Ascending aorta (tissue), 2 donors: ENCODE data around the gene RNF11. TPM values are rescaled to one million over a fixed set of nuclear protein-coding genes. Genes with fewer than 3 reads are reported as not detected.

Source experiments
- DNase-seq, 2 donors: peaks; one replicate each; pipeline ENCODE4 v3.0.0-alpha.2; 2019; ENCODE audit warnings: low spot score in 2 of 2
- H3K27ac ChIP-seq, 2 donors: fragments of 200-600 bp; sonication (generic); one replicate each; pipeline ENCODE4 v1.5.1; 2016 to 2017; ENCODE audit warnings: mild to moderate bottlenecking in 1 of 2
- H3K27me3 ChIP-seq: fragments of 200-600 bp; sonication (generic); one replicate; pipeline ENCODE4 v1.5.1; 2017
- H3K36me3 ChIP-seq, 2 donors: fragments of 200-600 bp; sonication (generic); one replicate each; pipeline ENCODE4 v1.5.1; 2016
- H3K4me1 ChIP-seq, 2 donors: fragments of 200-600 bp; sonication (generic); one replicate each; pipeline ENCODE4 v1.5.1; 2016 to 2017; ENCODE audit warnings: mild to moderate bottlenecking in 1 of 2
- H3K4me3 ChIP-seq, 2 donors: fragments of 200-600 bp; sonication (generic); one replicate each; pipeline ENCODE4 v1.5.1; 2016 to 2017; ENCODE audit warnings: mild to moderate bottlenecking in 1 of 2
- H3K9me3 ChIP-seq, 2 donors: fragments of 200-600 bp; sonication (generic); one replicate each; pipeline ENCODE4 v1.5.1; 2016
- intact Hi-C: fragments of 100-400 bp; cut with DNase I; formaldehyde crosslinking; loops from one replicate; pipeline ENCODE4 v1.15.1; 2023
- total RNA-seq: library from RNA; depleted of rRNA; stranded (reverse); fragments of >200 nt; gene quantifications from one replicate; pipeline ENCODE4 v1.1.0, GENCODE V29; 2016
- TF ChIP-seq, protein P1 (sequence below), 3 experiments: fragments of 200-600 bp in 2 of 3; fragments of 450-650 bp in 1 of 3; sonication (generic) in 2 of 3; IDR thresholded peaks; one replicate each; pipeline ENCODE4 v1.5.1; 2016 to 2019; ENCODE audit warnings: antibody characterized with exemption in 3 of 3, mild to moderate bottlenecking in 1 of 3, moderate library complexity in 1 of 3

RNF11 gene, protein sequence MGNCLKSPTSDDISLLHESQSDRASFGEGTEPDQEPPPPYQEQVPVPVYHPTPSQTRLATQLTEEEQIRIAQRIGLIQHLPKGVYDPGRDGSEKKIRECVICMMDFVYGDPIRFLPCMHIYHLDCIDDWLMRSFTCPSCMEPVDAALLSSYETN
- 56.9 TPM for total RNA-seq

GRCh38 chr1:51235673-51236530 lies at the start of gene RNF11:
Gene RNF11, plus strand, starts transcription at chr1:51236273. Its CDS starts 484 bp downstream, at chr1:51236757.
- peak; percentile 74 to 96 for DNase-seq
- Histone ChIP-seq H3K4me1 (peaks cover 0 to 19% of the 10 kb centered on the region in 2 donors), H3K4me3 (peak within 1 kb of the TSS; percentile 86 to 93), H3K36me3 (no peaks in the 10 kb centered on the region), H3K27ac (peak within 1 kb of the TSS; percentile 96 to 97), H3K27me3 (no peaks in the 10 kb centered on the region), H3K9me3 (no peaks in the 10 kb centered on the region)
- intact Hi-C loops: loop anchor here (1.0 to 10.0 kb wide), 7 partner anchors 28 to 641 kb away; partner anchors contain the start of genes NRDC and OSBPL9
- TF ChIP-seq, protein P1, sequence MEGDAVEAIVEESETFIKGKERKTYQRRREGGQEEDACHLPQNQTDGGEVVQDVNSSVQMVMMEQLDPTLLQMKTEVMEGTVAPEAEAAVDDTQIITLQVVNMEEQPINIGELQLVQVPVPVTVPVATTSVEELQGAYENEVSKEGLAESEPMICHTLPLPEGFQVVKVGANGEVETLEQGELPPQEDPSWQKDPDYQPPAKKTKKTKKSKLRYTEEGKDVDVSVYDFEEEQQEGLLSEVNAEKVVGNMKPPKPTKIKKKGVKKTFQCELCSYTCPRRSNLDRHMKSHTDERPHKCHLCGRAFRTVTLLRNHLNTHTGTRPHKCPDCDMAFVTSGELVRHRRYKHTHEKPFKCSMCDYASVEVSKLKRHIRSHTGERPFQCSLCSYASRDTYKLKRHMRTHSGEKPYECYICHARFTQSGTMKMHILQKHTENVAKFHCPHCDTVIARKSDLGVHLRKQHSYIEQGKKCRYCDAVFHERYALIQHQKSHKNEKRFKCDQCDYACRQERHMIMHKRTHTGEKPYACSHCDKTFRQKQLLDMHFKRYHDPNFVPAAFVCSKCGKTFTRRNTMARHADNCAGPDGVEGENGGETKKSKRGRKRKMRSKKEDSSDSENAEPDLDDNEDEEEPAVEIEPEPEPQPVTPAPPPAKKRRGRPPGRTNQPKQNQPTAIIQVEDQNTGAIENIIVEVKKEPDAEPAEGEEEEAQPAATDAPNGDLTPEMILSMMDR (IDR thresholded peaks at IDR 0.05): no peak

DNA sequence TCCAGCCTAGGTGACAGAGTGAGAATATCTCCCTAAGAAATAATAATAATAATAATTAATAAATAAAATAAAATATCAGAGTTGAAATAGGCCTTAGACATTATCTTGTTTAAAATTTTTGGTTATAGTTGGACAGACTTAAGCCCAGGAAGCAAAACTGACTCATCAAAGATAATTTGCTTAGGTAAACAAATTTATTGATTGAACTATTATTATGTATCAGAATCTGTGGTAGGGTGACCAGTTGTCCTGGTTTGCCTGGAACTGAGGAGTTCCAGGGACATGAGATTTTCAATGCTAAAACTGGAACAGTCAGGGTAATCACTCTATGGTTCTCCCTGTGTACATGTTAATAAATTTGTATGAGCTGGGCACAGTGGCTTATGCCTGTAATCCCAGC lies 47.8 kb upstream of the RNF11 start:
- intact Hi-C loops: no loop called here
- no peak overlapping the region for H3K4me3 ChIP-seq
- TF ChIP-seq, protein P1 (IDR thresholded peaks at IDR 0.05): no peak

DNA sequence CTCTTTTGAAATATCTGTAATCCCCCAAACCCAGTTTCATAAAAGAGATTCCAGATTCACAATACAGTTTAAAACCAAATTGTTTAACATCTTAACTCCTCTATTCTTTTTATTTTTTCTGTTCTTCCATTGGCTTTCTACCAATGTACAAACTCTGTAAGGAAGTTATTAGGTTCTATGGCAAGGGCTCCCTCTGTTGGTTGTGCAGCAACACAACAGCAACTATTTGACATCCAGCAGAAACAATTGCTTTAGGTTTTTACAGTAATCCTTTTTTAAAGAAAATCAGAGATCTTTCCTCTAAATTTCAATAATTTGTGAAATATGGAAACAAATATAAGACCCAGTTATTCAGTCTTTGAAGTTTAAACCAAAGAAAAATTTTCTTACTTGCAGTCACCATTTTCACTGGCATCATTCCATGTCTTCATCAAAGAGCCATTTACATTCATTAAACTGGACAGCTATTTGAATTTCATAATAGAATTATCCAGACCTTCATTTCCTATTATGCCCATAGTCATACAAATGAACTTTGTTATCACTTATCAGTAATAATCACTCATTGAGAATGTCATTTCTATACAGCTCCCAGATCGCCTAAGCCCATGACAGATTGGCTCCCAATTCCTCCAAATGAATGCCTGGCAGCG lies 46.5 kb upstream of the RNF11 start:
- DNase-seq: no peak
- Histone ChIP-seq H3K36me3 (no peaks in the 10 kb centered on the region), H3K4me3 (no peak overlapping the region), H3K4me1 (no peaks in the 10 kb centered on the region), H3K9me3 (no peaks in the 10 kb centered on the region), H3K27ac (no peak overlapping the region), H3K27me3 (no peaks in the 10 kb centered on the region)
- TF ChIP-seq, protein P1 (IDR thresholded peaks at IDR 0.05): peak; percentile 72 to 89 (median 80)
- intact Hi-C loops: loop anchor here (1.0 to 5.0 kb wide), 3 partner anchors 107 to 415 kb away; no protein-coding TSS in a partner anchor

More for the DNA sequence above, 47.8 kb upstream of the RNF11 start:
- Histone ChIP-seq H3K27me3 (no peaks in the 10 kb centered on the region), H3K27ac (no peak overlapping the region), H3K36me3 (no peaks in the 10 kb centered on the region), H3K9me3 (no peaks in the 10 kb centered on the region), H3K4me1 (no peaks in the 10 kb centered on the region)
- DNase-seq: no peak

DNA sequence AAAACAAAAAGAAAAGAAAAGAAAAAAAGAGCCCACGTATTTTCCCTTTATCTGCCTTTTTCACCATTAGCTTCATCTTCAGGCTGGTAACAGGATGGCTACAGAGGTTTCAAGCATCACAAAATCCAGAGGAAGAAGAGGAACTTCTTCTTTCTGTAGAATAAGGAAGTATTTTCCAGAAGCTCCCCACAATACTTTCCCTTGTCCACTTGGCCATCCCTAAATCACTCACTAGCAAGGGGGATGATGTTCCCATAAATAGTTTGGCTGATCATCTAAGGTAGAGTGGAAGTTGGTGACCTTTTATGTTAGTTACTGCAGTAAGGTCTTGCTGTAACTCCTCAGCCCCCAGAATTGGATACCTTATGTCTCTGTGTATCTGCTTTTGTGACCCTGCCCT lies 45.1 kb upstream of the RNF11 start:
- H3K9me3 ChIP-seq: no peaks in the 10 kb centered on the region
- intact Hi-C loops: loop anchor here (2.0 to 5.0 kb wide), 2 partner anchors 106 to 264 kb away; no protein-coding TSS in a partner anchor
- no peaks in the 10 kb centered on the region for H3K4me1 ChIP-seq
- TF ChIP-seq, protein P1 (IDR thresholded peaks at IDR 0.05): no peak
- DNase-seq: no peak
- no peak overlapping the region for H3K4me3 ChIP-seq
- no peaks in the 10 kb centered on the region for H3K36me3 ChIP-seq
- H3K27ac ChIP-seq: no peak overlapping the region
- H3K27me3 ChIP-seq: no peaks in the 10 kb centered on the region

- Histone ChIP-seq H3K27me3 (no peaks in the 10 kb centered on the region), H3K4me3 (no peak overlapping the region), H3K9me3 (no peaks in the 10 kb centered on the region), H3K4me1 (no peaks in the 10 kb centered on the region), H3K36me3 (no peaks in the 10 kb centered on the region), H3K27ac (no peak overlapping the region)
- intact Hi-C loops: loop anchor here (2.0 to 5.0 kb wide), 2 partner anchors 42 to 265 kb away; no protein-coding TSS in a partner anchor
- TF ChIP-seq, protein P1 (IDR thresholded peaks at IDR 0.05): peak; percentile 40 to 89 (median 85)
- peak in 1 of 2 donors; percentile 80 for DNase-seq
These were observed 43.7 kb upstream of the RNF11 start for GRCh38 chr1:51192213-51192843.
